BJ (cell line): Measurements from ENCODE around the gene FAM216B. TPM values are rescaled to one million over a fixed set of nuclear protein-coding genes. Genes with fewer than 3 reads are reported as not detected.

ENCODE experiments used
- CTCF ChIA-PET: fragments of 350-600 bp; formaldehyde crosslinking; extraction: SDS; loops from one replicate; lab custom pipeline; 2021; ENCODE audit warnings: antibody characterized with exemption, inconsistent platforms; lab: Yijun Ruan, JAX
- POLR2A ChIA-PET: fragments of 300-600 bp; sonication (Branson Sonifier 250); formaldehyde crosslinking; extraction: SDS; loops from one replicate; lab custom pipeline; 2021; ENCODE audit warnings: antibody characterized with exemption; lab: Charles Lee
- DNase-seq: peaks from one replicate; pipeline ENCODE4 v3.0.0-alpha.2; 2011; ENCODE audit warnings: low read depth
- H3K27me3 ChIP-seq: 2 replicates; pipeline ENCODE4 v1.6.0; 2011; ENCODE audit warnings: low read length; ENCODE audit not compliant: control insufficient read depth, insufficient read depth
- H3K36me3 ChIP-seq: 2 replicates; pipeline ENCODE4 v1.5.1; 2011; ENCODE audit warnings: low read length; ENCODE audit not compliant: control insufficient read depth, insufficient read depth
- H3K4me3 ChIP-seq: 2 replicates; pipeline ENCODE4 v1.5.1; 2011; ENCODE audit warnings: low read depth, mild to moderate bottlenecking, control low read depth, low read length
- CTCF ChIP-seq: IDR thresholded peaks from 2 replicates; pipeline ENCODE4 v1.5.1; 2011; ENCODE audit warnings: low read depth, mild to moderate bottlenecking, control low read depth, inconsistent platforms, low read length, moderate library complexity; ENCODE audit not compliant: insufficient read depth
- polyA plus RNA-seq: library from polyadenylated mRNA; depleted of rRNA; stranded (reverse); fragments of >200 nt; gene quantifications from 2 replicates; pipeline ENCODE4 v1.2.3, GENCODE V29; 2011

Gene FAM216B
- polyA plus RNA-seq, 1 experiment: not detected

GRCh38 chr13:42820451-42820850, 39.1 kb downstream of the FAM216B start:
- POLR2A ChIA-PET: no interaction called here
- Histone ChIP-seq H3K36me3 (no peaks in the 10 kb centered on the region), H3K4me3 (no peak overlapping the region), H3K27me3 (no peaks in the 10 kb centered on the region)
- CTCF ChIA-PET: interaction anchor here (0.9 kb wide), 1 partner anchor 14 kb away, joined by 3 read pairs; no protein-coding TSS in a partner anchor
- DNase-seq: no peak
- no peak for TF ChIP-seq CTCF

- H3K36me3 ChIP-seq: no peaks in the 10 kb centered on the region
- ChIA-PET CTCF (interaction anchor here (0.9 kb wide), 1 partner anchor 15 kb away, joined by 3 read pairs; no protein-coding TSS in a partner anchor), POLR2A (no interaction called here)
- TF ChIP-seq CTCF: no peak
- H3K27me3 ChIP-seq: no peaks in the 10 kb centered on the region
- no peak overlapping the region for H3K4me3 ChIP-seq
- DNase-seq: peak; percentile 59
These were observed 40.1 kb downstream of the FAM216B start for GRCh38 chr13:42821437-42821836.

GRCh38 chr13:42832341-42833096, 51.1 kb downstream of the FAM216B start:
- Histone ChIP-seq H3K27me3 (no peaks in the 10 kb centered on the region; the same call in 1 of the 2 replicates), H3K36me3 (no peaks in the 10 kb centered on the region), H3K4me3 (no peak overlapping the region)
- DNase-seq: peak; percentile 80
- no peak for TF ChIP-seq CTCF
- POLR2A ChIA-PET: no interaction called here
- CTCF ChIA-PET: no interaction called here

- no peak for TF ChIP-seq CTCF
- ChIA-PET POLR2A (interaction anchor here (0.6 kb wide), 1 partner anchor 82 kb away, joined by 3 read pairs; no protein-coding TSS in a partner anchor), CTCF (interaction anchor here (0.9 kb wide), 1 partner anchor 239 kb away, joined by 3 read pairs; no protein-coding TSS in a partner anchor)
- DNase-seq: no peak
- Histone ChIP-seq H3K36me3 (no peaks in the 10 kb centered on the region), H3K4me3 (no peak overlapping the region), H3K27me3 (peaks cover 3% of the 10 kb centered on the region)
These were observed 53.6 kb downstream of the FAM216B start for GRCh38 chr13:42834946-42835345.

- Histone ChIP-seq H3K4me3 (no peak overlapping the region), H3K27me3 (peaks cover 3% of the 10 kb centered on the region), H3K36me3 (no peaks in the 10 kb centered on the region)
- no peak for DNase-seq
- ChIA-PET POLR2A (no interaction called here), CTCF (interaction anchor here (0.6 to 2.9 kb wide), 7 partner anchors 11 to 990 kb away, joined by 3 to 18 read pairs (median 3); no protein-coding TSS in a partner anchor)
- peak; percentile 48 for TF ChIP-seq CTCF
These were observed 55.7 kb downstream of the FAM216B start for GRCh38 chr13:42836930-42837690.
